Measurements from ENCODE around the gene TEKT5. TPM values are rescaled to one million over a fixed set of nuclear protein-coding genes. Genes with fewer than 3 reads are reported as not detected.

The TEKT5 gene
- total and polyA plus RNA-seq, 2 donors from 2014 or later: 0.57 TPM; not detected in 1

GRCh38 chr16:10664720-10665126 lies 30.0 kb downstream of the TEKT5 start:
- no peak overlapping the region for H3K4me3 ChIP-seq (ENCODE audit: low read length in 3 of 3)
- no peak for DNase-seq
- H3K4me1 ChIP-seq (ENCODE audit: control insufficient read depth in 2 of 3, insufficient read depth in 2 of 3, low read depth in 1 of 3, low read length in 3 of 3): no peaks in the 10 kb centered on the region
- intact Hi-C loops (cut with DNase I): no loop called here
- no peak overlapping the region for H3K27ac ChIP-seq (ENCODE audit: low read depth in 2 of 2, low read length in 2 of 2)
- no peaks in the 10 kb centered on the region for H3K27me3 ChIP-seq (ENCODE audit: control insufficient read depth, insufficient read depth, low read length)
- H3K36me3 ChIP-seq (ENCODE audit: control insufficient read depth in 2 of 3, insufficient read depth in 3 of 3, low read length in 3 of 3): no peaks in the 10 kb centered on the region
- no peak for TF ChIP-seq CTCF (IDR thresholded peaks at IDR 0.05; ENCODE audit: borderline replicate concordance, extremely low read depth, insufficient read depth)
- H3K9me3 ChIP-seq (ENCODE audit: control insufficient read depth in 2 of 3, insufficient read depth in 1 of 3, low read length in 3 of 3): no peaks in the 10 kb centered on the region
- no peak overlapping the region for H3K9ac ChIP-seq (ENCODE audit: low read length in 3 of 3)
- no peak for FAIRE-seq

GRCh38 chr16:10663744-10664143 lies 31.0 kb downstream of the TEKT5 start:
- no peak overlapping the region for H3K27ac ChIP-seq (ENCODE audit: low read depth in 2 of 2, low read length in 2 of 2)
- no peak for DNase-seq

GRCh38 chr16:10663146-10663545 lies 31.6 kb downstream of the TEKT5 start:
- intact Hi-C loops (cut with DNase I): no loop called here
- no peak for FAIRE-seq
- H3K27me3 ChIP-seq (ENCODE audit: control insufficient read depth, insufficient read depth, low read length): no peaks in the 10 kb centered on the region
- H3K9ac ChIP-seq (ENCODE audit: low read length in 3 of 3): no peak overlapping the region
- H3K36me3 ChIP-seq (ENCODE audit: control insufficient read depth in 2 of 3, insufficient read depth in 3 of 3, low read length in 3 of 3): no peaks in the 10 kb centered on the region
- H3K27ac ChIP-seq (ENCODE audit: low read depth in 2 of 2, low read length in 2 of 2): no peak overlapping the region
- H3K9me3 ChIP-seq (ENCODE audit: control insufficient read depth in 2 of 3, insufficient read depth in 1 of 3, low read length in 3 of 3): no peaks in the 10 kb centered on the region
- H3K4me3 ChIP-seq (ENCODE audit: low read length in 3 of 3): no peak overlapping the region
- no peak for DNase-seq
- no peak for TF ChIP-seq CTCF (IDR thresholded peaks at IDR 0.05; ENCODE audit: borderline replicate concordance, extremely low read depth, insufficient read depth)
- H3K4me1 ChIP-seq (ENCODE audit: control insufficient read depth in 2 of 3, insufficient read depth in 2 of 3, low read depth in 1 of 3, low read length in 3 of 3): no peaks in the 10 kb centered on the region

More at GRCh38 chr16:10663744-10664143, 31.0 kb downstream of the TEKT5 start:
- intact Hi-C loops (cut with DNase I): no loop called here
- Histone ChIP-seq H3K9ac (ENCODE audit: low read length in 3 of 3) (no peak overlapping the region), H3K27me3 (ENCODE audit: control insufficient read depth, insufficient read depth, low read length) (no peaks in the 10 kb centered on the region), H3K9me3 (ENCODE audit: control insufficient read depth in 2 of 3, insufficient read depth in 1 of 3, low read length in 3 of 3) (no peaks in the 10 kb centered on the region), H3K4me1 (ENCODE audit: control insufficient read depth in 2 of 3, insufficient read depth in 2 of 3, low read depth in 1 of 3, low read length in 3 of 3) (no peaks in the 10 kb centered on the region), H3K4me3 (ENCODE audit: low read length in 3 of 3) (no peak overlapping the region), H3K36me3 (ENCODE audit: control insufficient read depth in 2 of 3, insufficient read depth in 3 of 3, low read length in 3 of 3) (no peaks in the 10 kb centered on the region)
- no peak for TF ChIP-seq CTCF (IDR thresholded peaks at IDR 0.05; ENCODE audit: borderline replicate concordance, extremely low read depth, insufficient read depth)
- no peak for FAIRE-seq

- H3K36me3 ChIP-seq (ENCODE audit: control insufficient read depth in 2 of 3, insufficient read depth in 3 of 3, low read length in 3 of 3): no peaks in the 10 kb centered on the region
- DNase-seq (no peak), FAIRE-seq (no peak)
- no peaks in the 10 kb centered on the region for H3K27me3 ChIP-seq (ENCODE audit: control insufficient read depth, insufficient read depth, low read length)
- no peaks in the 10 kb centered on the region for H3K4me1 ChIP-seq (ENCODE audit: control insufficient read depth in 2 of 3, insufficient read depth in 2 of 3, low read depth in 1 of 3, low read length in 3 of 3)
- H3K9me3 ChIP-seq (ENCODE audit: control insufficient read depth in 2 of 3, insufficient read depth in 1 of 3, low read length in 3 of 3): no peaks in the 10 kb centered on the region
- H3K9ac ChIP-seq (ENCODE audit: low read length in 3 of 3): no peak overlapping the region
- intact Hi-C loops (cut with DNase I): no loop called here
- no peak for TF ChIP-seq CTCF (IDR thresholded peaks at IDR 0.05; ENCODE audit: borderline replicate concordance, extremely low read depth, insufficient read depth)
- H3K4me3 ChIP-seq (ENCODE audit: low read length in 3 of 3): no peak overlapping the region
- no peak overlapping the region for H3K27ac ChIP-seq (ENCODE audit: low read depth in 2 of 2, low read length in 2 of 2)
These were observed 32.5 kb downstream of the TEKT5 start for GRCh38 chr16:10662212-10662611.

Data from kidney (tissue), 14 donors.